PFSK-1 (cell line): ENCODE data around the gene VPS25.

ENCODE experiments used
- FOXP2 ChIP-seq: optimal IDR thresholded peaks from 2 replicates; pipeline ENCODE3; 2011; ENCODE audit warnings: borderline replicate concordance, control low read depth, inconsistent platforms; ENCODE audit not compliant: insufficient read depth; ENCODE audit errors: extremely low read length, extremely low read depth
- POLR2AphosphoS5 ChIP-seq: IDR thresholded peaks from 2 replicates; pipeline ENCODE4 v1.6.1; 2012; ENCODE audit warnings: low read depth, mild to moderate bottlenecking, control low read depth, low read length, moderate library complexity
- SIN3A ChIP-seq: IDR thresholded peaks from 2 replicates; pipeline ENCODE4 v1.6.1; 2012; ENCODE audit warnings: mild to moderate bottlenecking, low read length, moderate library complexity, borderline replicate concordance; ENCODE audit not compliant: insufficient read depth
- TF ChIP-seq, protein P1 (sequence below), 2 experiments: IDR thresholded peaks; 2 replicates each; pipeline versions ENCODE4 v1.6.1 to v1.8.0; 2011 to 2012; ENCODE audit warnings: low read depth in 2 of 2, low read length in 2 of 2, control low read depth in 1 of 2, inconsistent platforms in 1 of 2, mild to moderate bottlenecking in 1 of 2, moderate library complexity in 1 of 2; ENCODE audit not compliant: insufficient read depth in 1 of 2

DNA sequence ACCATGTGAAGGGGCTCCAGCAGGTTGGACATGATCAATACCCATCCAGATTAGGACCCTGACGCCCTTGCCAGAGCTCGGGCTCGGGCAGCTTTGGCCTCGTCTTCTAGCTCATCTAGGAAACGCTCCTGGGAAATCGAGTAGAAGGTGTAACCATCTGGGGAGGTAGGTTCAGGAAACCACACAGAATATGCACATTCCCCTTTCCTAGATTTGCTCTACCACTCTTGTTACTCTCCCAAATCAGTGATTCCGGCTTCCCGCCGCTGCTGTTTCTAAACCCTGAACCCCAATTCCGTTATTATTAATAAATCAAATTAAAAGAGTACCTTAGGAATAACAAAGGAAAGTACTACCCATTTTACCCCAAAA, 24.7 kb downstream of the VPS25 start:
- TF ChIP-seq SIN3A (no peak), POLR2AphosphoS5 (no peak), FOXP2 (no peak)
- TF ChIP-seq, protein P1, sequence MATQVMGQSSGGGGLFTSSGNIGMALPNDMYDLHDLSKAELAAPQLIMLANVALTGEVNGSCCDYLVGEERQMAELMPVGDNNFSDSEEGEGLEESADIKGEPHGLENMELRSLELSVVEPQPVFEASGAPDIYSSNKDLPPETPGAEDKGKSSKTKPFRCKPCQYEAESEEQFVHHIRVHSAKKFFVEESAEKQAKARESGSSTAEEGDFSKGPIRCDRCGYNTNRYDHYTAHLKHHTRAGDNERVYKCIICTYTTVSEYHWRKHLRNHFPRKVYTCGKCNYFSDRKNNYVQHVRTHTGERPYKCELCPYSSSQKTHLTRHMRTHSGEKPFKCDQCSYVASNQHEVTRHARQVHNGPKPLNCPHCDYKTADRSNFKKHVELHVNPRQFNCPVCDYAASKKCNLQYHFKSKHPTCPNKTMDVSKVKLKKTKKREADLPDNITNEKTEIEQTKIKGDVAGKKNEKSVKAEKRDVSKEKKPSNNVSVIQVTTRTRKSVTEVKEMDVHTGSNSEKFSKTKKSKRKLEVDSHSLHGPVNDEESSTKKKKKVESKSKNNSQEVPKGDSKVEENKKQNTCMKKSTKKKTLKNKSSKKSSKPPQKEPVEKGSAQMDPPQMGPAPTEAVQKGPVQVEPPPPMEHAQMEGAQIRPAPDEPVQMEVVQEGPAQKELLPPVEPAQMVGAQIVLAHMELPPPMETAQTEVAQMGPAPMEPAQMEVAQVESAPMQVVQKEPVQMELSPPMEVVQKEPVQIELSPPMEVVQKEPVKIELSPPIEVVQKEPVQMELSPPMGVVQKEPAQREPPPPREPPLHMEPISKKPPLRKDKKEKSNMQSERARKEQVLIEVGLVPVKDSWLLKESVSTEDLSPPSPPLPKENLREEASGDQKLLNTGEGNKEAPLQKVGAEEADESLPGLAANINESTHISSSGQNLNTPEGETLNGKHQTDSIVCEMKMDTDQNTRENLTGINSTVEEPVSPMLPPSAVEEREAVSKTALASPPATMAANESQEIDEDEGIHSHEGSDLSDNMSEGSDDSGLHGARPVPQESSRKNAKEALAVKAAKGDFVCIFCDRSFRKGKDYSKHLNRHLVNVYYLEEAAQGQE (IDR thresholded peaks at IDR 0.05; ENCODE audit: insufficient read depth in 1 of 2, low read depth in 2 of 2, low read length in 2 of 2), result no peak
